ENCODE data around the gene ACSL3. TPM values are rescaled to one million over a fixed set of nuclear protein-coding genes. Genes with fewer than 3 reads are reported as not detected.

Gene ACSL3
- polyA plus RNA-seq, 1 donor from 2014 or later: 119 TPM

DNA sequence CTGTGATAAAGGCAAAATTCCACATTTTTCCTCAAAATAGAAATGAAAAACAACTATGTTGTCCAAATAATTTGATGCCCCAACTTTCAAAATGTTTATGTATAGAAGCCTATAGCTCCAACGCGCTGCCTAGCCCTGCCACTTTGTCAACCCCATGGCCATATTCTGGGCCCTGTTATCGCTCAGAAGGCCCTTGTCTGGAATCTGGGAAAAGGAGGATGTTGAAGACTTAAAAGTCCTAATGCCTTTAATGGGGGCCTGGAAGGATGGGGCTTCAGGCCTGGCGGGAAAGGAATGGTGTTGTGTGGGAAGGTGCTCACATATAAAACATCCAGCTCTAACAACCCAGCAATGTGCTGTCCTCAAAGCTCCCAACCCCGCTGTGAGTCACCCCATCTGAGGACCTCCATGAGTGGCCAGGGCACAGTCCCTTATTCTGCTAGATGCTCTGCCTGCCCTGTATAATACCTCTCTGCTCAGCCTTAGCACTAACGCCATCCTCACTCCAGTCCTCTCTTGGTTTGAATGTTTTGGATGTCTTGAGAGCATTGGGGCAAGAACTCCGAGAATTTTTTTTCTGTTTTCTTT lies 86.0 kb downstream of the ACSL3 start:
- Histone ChIP-seq H4K20me1 (ENCODE audit: insufficient read depth) (no peaks in the 10 kb centered on the region), H3K27me3 (ENCODE audit: insufficient read depth, low read depth, low read length) (no peaks in the 10 kb centered on the region), H2AFZ (ENCODE audit: low read depth, low read length) (no peak overlapping the region), H3K9me2 (ENCODE audit: insufficient read depth, low read length) (no peaks in the 10 kb centered on the region), H3K4me3 (ENCODE audit: low read length) (no peak overlapping the region), H3K36me3 (ENCODE audit: insufficient read depth, low read length) (no peaks in the 10 kb centered on the region), H3K9ac (ENCODE audit: low read length) (no peak overlapping the region), H3K27ac (ENCODE audit: low read length) (no peak overlapping the region), H3F3A (ENCODE audit: insufficient read depth, low read length, poor library complexity, severe bottlenecking) (no peaks in the 10 kb centered on the region), H3K79me2 (replicated peaks; ENCODE audit: insufficient read depth, low read length) (no peaks in the 10 kb centered on the region), H3K4me2 (ENCODE audit: low read length) (no peak overlapping the region), H3K9me3 (ENCODE audit: low read length) (no peaks in the 10 kb centered on the region)
- TF ChIP-seq, protein P1, sequence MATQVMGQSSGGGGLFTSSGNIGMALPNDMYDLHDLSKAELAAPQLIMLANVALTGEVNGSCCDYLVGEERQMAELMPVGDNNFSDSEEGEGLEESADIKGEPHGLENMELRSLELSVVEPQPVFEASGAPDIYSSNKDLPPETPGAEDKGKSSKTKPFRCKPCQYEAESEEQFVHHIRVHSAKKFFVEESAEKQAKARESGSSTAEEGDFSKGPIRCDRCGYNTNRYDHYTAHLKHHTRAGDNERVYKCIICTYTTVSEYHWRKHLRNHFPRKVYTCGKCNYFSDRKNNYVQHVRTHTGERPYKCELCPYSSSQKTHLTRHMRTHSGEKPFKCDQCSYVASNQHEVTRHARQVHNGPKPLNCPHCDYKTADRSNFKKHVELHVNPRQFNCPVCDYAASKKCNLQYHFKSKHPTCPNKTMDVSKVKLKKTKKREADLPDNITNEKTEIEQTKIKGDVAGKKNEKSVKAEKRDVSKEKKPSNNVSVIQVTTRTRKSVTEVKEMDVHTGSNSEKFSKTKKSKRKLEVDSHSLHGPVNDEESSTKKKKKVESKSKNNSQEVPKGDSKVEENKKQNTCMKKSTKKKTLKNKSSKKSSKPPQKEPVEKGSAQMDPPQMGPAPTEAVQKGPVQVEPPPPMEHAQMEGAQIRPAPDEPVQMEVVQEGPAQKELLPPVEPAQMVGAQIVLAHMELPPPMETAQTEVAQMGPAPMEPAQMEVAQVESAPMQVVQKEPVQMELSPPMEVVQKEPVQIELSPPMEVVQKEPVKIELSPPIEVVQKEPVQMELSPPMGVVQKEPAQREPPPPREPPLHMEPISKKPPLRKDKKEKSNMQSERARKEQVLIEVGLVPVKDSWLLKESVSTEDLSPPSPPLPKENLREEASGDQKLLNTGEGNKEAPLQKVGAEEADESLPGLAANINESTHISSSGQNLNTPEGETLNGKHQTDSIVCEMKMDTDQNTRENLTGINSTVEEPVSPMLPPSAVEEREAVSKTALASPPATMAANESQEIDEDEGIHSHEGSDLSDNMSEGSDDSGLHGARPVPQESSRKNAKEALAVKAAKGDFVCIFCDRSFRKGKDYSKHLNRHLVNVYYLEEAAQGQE (IDR thresholded peaks at IDR 0.05; ENCODE audit: borderline replicate concordance): no peak
- TF ChIP-seq SMC3 (conservative IDR thresholded peaks at IDR 0.05; ENCODE audit: poor library complexity) (no peak), POLR2AphosphoS5 (IDR thresholded peaks at IDR 0.05) (no peak), RAD21 (conservative IDR thresholded peaks at IDR 0.05) (no peak), EZH2 (IDR thresholded peaks at IDR 0.05; ENCODE audit: borderline replicate concordance, insufficient read depth, low read length, poor library complexity, severe bottlenecking) (no peak), MXI1 (conservative IDR thresholded peaks at IDR 0.05; ENCODE audit: poor library complexity, severe bottlenecking) (no peak), TAF1 (IDR thresholded peaks at IDR 0.05; ENCODE audit: low read depth) (no peak), EP300 (conservative IDR thresholded peaks at IDR 0.05; ENCODE audit: poor library complexity, severe bottlenecking) (no peak)
- TF ChIP-seq, protein P2, sequence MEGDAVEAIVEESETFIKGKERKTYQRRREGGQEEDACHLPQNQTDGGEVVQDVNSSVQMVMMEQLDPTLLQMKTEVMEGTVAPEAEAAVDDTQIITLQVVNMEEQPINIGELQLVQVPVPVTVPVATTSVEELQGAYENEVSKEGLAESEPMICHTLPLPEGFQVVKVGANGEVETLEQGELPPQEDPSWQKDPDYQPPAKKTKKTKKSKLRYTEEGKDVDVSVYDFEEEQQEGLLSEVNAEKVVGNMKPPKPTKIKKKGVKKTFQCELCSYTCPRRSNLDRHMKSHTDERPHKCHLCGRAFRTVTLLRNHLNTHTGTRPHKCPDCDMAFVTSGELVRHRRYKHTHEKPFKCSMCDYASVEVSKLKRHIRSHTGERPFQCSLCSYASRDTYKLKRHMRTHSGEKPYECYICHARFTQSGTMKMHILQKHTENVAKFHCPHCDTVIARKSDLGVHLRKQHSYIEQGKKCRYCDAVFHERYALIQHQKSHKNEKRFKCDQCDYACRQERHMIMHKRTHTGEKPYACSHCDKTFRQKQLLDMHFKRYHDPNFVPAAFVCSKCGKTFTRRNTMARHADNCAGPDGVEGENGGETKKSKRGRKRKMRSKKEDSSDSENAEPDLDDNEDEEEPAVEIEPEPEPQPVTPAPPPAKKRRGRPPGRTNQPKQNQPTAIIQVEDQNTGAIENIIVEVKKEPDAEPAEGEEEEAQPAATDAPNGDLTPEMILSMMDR (IDR thresholded peaks at IDR 0.05; ENCODE audit: poor library complexity, severe bottlenecking): no peak

- no peaks in the 10 kb centered on the region for H3K9me2 ChIP-seq (ENCODE audit: insufficient read depth, low read length)
- no peak overlapping the region for H3K4me3 ChIP-seq (ENCODE audit: low read length)
- H3K9ac ChIP-seq (ENCODE audit: low read length): no peak overlapping the region
- no peaks in the 10 kb centered on the region for H3F3A ChIP-seq (ENCODE audit: insufficient read depth, low read length, poor library complexity, severe bottlenecking)
- H3K36me3 ChIP-seq (ENCODE audit: insufficient read depth, low read length): no peaks in the 10 kb centered on the region
- H3K4me2 ChIP-seq (ENCODE audit: low read length): no peak overlapping the region
- no peaks in the 10 kb centered on the region for H4K20me1 ChIP-seq (ENCODE audit: insufficient read depth)
- H2AFZ ChIP-seq (ENCODE audit: low read depth, low read length): no peak overlapping the region
- TF ChIP-seq EP300 (conservative IDR thresholded peaks at IDR 0.05; ENCODE audit: poor library complexity, severe bottlenecking): no peak
- no peak for TF ChIP-seq RAD21 (conservative IDR thresholded peaks at IDR 0.05)
- TF ChIP-seq TAF1 (IDR thresholded peaks at IDR 0.05; ENCODE audit: low read depth): no peak
- no peak for TF ChIP-seq MXI1 (conservative IDR thresholded peaks at IDR 0.05; ENCODE audit: poor library complexity, severe bottlenecking)
- TF ChIP-seq, protein P2 (IDR thresholded peaks at IDR 0.05; ENCODE audit: poor library complexity, severe bottlenecking): no peak
- TF ChIP-seq POLR2AphosphoS5 (IDR thresholded peaks at IDR 0.05): no peak
- TF ChIP-seq EZH2 (IDR thresholded peaks at IDR 0.05; ENCODE audit: borderline replicate concordance, insufficient read depth, low read length, poor library complexity, severe bottlenecking): no peak
- TF ChIP-seq SMC3 (conservative IDR thresholded peaks at IDR 0.05; ENCODE audit: poor library complexity): no peak
- TF ChIP-seq, protein P1 (IDR thresholded peaks at IDR 0.05; ENCODE audit: borderline replicate concordance): no peak
- H3K27me3 ChIP-seq (ENCODE audit: insufficient read depth, low read depth, low read length): no peaks in the 10 kb centered on the region
- H3K79me2 ChIP-seq (replicated peaks; ENCODE audit: insufficient read depth, low read length): no peaks in the 10 kb centered on the region
- no peaks in the 10 kb centered on the region for H3K9me3 ChIP-seq (ENCODE audit: low read length)
- H3K27ac ChIP-seq (ENCODE audit: low read length): no peak overlapping the region
Measured at GRCh38 chr2:222949073-222949472, 88.2 kb downstream of the ACSL3 start.

All from neural cell (in vitro differentiated cells).